ENCODE data around the gene DEAF1.

- TF ChIP-seq CTCF (IDR thresholded peaks at IDR 0.05) (no peak), ATF1 (CRISPR knock-in tag; IDR thresholded peaks at IDR 0.05) (no peak), PREB (CRISPR knock-in tag; IDR thresholded peaks at IDR 0.05; ENCODE audit: borderline replicate concordance) (no peak), JUN (CRISPR knock-in tag; IDR thresholded peaks at IDR 0.05) (no peak), MAX (CRISPR knock-in tag; IDR thresholded peaks at IDR 0.05) (no peak), AFF4 (CRISPR knock-in tag; IDR thresholded peaks at IDR 0.05; ENCODE audit: borderline replicate concordance) (no peak), ATF2 (CRISPR knock-in tag; IDR thresholded peaks at IDR 0.05; ENCODE audit: borderline replicate concordance, low read depth) (no peak), TEAD4 (CRISPR knock-in tag; IDR thresholded peaks at IDR 0.05) (no peak), USF2 (CRISPR knock-in tag; IDR thresholded peaks at IDR 0.05) (no peak), HMGXB4 (CRISPR knock-in tag; IDR thresholded peaks at IDR 0.05) (no peak)
Observed at GRCh38 chr11:722346-722811, 27.4 kb upstream of the DEAF1 start.

Measured in WTC11 (cell line).